HG02678 (cell line): ENCODE measurements around the gene HOXB13.

Experiments used
- ATAC-seq: cut with Tn5 transposase; IDR thresholded peaks from one replicate; pipeline ENCODE4 v1.9.1; 2021; ENCODE audit warnings: mild to moderate bottlenecking, moderate library complexity; ENCODE audit not compliant: unreplicated experiment

HOXB13 gene

DNA sequence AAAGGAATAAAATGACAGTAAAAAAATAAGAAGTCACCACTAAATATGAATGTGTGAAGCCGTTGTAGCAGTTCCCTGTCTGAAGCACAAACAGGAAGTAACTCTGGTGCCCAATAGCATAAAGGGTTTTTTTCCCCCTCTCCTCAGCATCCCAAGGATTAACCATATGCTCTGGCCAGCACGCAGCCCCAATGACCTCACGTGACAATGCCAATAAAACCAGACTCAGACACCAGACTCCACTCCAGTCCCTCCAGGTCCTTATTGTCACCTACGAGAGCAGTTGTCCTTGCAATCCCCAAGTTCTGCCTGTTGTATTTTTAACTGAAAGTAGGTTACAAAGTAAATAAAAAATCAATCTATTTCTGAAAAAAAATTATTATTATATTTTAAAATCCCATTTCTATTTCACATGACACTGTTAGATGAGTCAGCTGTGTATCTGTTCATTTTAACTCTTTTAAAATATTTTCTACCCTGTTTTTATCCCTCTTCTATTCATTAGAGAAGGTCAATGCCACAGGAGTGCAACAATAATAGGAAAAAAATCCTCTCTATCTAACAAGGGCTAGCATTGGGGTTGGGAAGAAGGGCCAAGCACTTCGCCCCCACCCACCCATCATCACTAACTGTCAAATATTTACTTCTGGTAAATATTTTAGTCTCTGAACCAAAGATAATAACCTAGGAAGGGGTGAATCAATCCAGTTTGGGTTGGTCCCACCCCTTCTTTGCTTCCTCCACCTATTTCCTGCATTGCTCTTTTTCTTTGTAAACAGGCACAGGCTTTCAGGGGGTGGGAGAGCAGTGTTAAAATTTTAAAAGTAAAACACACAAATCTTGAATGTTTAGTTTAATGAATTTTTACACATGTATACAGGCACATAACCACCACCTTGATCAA, 12.8 kb downstream of the HOXB13 start:
- ATAC-seq, result no peak

DNA sequence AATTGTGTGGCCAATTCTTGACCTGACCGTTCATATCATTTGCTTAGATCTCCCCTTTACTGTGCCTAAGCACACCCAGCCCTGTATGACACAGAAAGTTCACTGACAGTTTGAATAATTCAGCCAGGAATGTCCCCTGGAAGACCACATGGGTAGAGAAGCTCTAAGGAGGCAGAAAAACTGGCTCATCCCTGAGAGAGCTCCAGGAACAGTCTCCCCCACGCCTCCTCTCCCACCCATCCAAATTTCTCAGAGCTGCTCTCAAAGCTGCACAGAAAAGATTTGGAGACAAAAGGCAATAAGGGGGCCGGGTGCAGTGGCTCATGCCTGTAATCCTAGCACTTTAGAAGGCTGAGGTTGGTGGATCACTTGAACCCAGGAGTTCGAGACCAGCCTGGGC, 17.4 kb downstream of the HOXB13 start:
- ATAC-seq, result no peak

DNA sequence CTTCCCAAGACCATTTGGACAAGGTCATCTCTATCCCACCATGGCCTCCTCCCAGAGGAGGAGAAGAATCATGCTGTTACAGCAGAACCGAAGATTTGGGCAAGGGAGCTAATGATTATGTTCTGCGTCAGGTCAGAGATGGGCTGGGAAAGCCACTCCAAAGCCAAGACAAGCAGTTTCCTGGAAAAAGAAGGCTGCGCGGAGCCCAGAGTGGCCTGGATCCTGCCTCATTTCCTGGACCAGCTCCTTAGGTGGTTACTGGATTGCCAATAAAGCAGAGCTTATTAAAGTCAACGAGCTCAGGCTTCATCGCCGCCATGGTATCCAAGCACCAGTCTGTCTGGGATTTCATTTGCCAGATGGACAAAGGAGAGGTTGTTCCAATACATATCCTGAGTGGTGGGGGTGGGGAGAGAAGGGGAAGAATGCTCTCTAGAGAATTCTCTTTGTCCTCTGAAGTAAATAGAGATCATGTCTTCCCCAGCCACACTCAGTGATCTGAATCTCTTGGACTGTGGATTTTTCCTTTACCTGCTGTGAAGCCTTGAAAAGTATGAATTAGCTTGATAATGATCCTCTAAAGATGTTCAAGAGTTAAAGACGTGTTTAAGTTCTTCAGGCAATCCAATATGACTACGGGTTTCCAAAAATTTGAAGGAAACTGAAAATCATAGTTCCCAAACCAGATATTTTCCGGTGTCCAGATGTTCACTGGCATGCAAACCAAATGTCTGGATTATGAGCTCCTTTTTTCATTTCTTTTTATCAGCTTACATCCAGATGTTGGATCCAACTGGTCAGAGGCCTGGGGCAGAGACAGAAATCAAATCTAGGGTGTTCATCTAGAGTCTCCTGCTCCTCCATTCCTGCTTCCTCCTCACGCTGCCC, 23.9 kb downstream of the HOXB13 start:
- no peak for ATAC-seq

DNA sequence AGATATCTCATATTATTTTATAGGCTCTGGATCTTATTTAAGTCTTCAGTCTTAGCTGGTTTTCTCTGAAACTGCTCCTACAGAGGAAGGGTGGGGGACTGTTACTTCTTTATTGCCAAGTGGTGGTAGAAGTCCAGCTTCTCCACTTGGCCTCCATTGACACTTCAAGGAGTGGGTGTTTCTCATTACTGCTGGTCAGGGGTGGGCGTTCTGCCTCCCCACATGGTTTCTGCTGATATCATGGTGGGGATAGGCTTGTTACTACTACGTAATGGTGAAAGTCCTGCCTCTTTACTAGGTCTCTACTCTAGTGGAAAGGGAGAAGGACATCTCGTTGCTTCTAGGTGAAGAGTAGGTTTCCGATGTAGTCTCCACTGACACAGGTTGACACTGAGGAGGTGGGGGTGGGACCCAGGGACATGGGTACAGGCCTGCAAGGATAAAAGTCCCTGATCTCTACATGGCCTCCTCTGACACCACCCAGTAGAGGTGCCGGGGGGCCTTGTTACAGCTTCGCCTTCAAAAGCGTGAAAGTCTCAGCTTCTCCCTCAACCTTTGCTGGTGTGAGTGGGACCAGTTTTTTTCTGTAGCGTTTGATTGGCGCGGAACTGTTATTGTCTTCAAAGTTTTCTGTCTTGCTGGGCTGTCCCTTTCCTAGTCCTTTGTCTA, 26.6 kb downstream of the HOXB13 start:
- ATAC-seq, result no peak

DNA sequence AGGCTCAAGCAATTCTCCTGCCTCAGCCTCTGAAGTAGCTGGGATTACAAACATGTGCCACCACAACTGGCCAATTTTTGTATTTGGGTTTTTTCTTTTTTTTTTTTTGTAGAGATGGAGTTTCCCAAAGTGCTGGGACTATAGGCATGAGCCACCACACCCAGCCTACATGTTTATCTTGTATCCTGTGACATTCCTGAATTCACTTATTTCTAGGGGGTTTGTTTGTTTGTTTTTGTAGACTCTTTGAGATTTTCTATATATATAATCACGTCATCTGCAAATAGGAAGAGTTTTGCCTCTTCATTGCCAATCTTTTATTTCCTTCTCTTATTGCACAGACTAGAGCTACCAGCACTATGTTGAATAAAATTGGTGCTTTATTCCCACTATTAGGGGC, 35.4 kb downstream of the HOXB13 start:
- ATAC-seq, result no peak

DNA sequence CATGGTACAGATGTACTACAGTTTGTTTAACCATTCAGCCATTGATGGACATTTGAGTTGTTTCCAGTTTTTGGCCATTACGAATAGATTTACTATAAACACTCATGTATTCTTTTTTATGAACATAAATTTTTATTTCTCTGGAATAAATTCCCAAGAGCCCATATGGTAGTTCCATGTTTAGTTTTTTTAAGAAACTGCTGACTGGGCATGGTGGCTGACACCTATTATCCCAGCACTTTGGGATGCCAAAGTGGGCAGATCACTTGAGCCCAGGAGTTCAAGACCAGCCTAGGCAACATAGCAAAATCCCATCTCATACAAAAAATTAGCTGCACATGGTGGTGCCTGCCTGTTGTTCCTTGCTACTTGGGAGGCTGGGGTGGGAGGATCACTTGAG, 36.5 kb downstream of the HOXB13 start:
- no peak for ATAC-seq

DNA sequence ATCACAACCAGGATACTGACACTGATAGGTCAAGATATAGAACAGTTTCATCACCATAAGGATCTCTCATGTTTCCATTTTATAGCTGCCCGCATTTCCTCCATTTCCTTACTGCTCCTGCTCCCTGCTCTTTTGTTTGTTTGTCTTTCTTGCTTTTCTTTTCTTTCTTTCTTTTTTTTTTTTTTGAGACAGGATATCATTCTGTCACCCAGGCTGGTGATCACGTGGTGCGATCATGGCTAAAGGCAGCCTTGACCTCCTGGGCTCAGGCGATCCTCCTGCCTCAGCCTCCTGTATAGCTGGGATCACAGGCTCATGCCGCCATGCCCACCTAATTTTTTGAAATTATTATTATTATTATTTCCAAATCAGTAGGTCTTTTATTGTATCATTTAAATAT, 37.9 kb downstream of the HOXB13 start:
- ATAC-seq, result no peak

DNA sequence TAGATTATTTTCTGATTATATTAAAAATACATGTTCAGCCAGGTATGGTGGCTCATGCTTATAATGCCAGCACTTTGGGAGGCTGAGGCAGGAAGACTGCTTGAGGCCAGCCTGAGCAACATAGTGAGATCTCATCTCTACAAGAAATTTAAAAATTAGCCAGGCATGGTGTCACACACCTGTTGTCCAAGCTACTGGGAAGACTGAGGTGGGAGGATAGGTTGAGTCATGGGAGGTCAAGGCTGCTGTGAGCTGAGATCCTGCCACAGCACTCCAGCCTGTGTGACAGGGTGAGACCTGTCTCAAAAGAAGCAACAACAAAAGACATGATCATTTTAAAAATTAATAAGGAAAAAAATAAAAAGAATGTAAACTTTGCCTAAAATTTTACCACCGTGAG, 46.9 kb downstream of the HOXB13 start:
- ATAC-seq, result no peak

DNA sequence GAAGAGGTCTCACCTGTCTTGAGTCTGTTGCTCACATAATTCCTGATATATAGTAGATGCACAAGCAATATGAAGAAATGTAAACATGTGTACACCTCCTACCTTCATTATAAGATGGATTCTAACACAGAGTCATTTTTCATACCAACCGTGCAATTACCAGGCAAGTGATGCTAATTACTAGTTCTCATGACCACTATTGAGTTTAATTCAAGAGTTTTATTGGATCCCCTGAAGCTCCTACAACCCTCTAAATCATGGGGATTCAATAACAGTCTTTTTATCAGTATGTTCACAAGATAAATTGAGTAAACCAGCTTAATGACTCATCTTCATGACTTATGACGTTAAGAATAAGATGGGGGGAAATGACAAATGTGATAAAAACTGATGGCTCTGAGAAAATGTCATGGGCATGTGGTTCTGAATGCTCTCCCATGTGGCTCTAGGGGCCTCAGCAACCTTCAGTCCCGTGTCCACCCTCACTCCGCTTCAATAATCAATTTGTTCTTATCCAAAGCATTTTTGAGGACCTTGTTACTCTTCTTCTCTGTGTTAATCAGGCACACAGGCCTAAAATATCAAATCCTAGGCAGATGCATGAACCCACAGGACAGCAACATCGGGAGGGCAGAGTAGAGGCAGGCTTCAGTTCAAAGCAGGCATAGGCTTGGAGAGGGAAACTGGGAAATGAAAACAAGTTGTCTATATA, 49.0 kb downstream of the HOXB13 start:
- no peak for ATAC-seq

DNA sequence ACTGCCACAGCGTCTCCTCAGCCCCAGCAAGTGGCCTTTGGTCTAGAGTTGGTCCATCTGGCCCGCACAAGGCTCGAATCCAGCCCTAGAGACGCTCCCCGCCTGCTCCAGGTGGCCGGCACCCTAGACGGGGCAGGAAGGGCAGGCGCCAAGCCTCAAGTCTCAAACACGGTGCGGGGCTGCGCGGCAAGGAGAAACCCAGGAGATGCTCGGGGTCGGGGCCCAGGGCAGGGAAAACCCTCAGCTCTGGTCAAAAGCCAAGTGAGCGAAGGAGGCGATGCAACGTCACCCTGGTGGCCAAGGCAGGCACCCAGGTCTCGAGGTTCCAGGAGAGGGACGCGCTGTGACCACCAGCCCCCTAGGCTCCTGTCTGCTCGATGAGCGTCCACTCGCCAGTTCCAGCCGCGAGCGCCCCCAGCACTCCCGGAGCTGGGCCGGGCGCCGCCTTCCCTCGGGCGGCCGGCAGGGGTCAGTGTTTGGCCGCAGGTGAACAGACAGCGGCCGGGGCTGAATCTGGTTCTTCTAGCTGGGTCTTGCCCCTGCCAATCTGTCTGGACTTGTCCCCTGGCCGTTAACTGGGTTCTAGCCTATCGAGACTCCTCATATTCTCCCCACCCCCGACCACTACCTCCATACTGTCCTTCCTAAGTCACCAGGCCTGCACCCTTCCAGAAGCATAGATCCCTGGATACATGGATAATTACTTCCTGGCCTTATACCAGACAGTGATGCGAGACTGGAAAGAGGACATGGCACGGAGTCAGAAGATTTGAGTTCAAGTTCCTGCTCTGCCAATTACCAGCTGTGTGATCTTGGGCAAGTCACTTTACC, 50.2 kb downstream of the HOXB13 start:
- ATAC-seq, result peak; percentile 47

DNA sequence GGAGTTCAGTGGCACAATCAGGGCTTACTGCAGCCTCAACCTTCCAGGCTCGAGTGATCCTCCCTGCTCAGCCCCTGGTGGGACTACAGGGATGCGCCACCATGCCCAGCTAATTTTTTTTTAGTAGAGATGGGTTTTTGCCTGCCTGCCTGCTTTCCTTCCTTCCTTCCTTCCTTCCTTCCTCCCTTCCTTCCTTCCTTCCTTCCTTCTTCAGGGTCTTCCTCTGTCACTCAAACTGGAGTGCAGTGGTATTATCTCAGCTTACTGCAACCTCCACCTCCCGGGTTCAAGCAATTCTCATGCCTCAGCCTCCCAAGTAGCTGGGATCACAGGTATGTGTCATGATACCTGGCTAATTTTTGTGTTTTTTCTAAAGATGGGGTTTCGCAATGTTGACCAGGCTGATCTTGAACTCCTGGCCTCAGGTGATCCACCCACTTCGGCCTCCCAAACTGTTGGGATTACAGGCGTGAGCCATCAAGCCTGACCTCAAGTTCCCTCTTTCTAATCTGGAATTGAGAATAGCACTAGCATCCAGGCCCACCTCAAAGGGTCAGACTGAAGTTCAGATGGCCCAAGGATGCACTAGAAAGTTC, 51.5 kb downstream of the HOXB13 start:
- ATAC-seq, result no peak
